ENCODE results near the gene SYTL2.

Gene SYTL2

DNA sequence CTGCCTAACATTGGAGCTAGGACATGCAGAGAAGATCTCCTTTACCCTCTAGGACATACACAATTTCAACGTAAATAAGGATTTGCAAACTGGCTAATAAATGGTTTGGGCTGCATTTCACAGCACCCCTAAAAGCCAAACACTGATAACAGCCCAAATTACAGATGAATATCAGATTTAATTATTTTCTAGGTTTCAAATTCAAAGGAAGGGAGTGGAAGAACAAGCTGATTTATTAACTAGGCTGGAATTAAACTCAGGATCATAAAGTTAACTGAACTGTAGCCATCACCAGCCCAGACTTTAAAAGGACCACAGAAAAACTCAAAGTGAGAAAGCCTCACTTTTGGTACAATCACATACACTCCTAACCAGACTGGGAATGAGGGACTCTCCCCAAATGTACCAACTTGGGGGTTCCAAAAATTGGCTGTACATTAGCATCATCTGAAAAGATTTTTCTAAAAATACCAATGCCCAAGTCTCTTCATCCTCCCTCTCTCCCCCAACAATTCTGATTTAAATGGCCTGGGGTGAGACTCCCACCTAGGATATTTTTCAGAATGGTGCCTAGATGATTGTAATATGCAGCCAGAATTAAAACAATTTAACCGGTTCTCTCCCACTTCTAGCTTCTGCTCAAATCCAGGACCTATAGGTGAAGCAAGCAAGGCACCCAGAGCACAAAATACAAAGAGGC, 43.5 kb downstream of the SYTL2 start:
- ChIA-PET POLR2A (no interaction called here), CTCF (no interaction called here)
- TF ChIP-seq, protein P1, sequence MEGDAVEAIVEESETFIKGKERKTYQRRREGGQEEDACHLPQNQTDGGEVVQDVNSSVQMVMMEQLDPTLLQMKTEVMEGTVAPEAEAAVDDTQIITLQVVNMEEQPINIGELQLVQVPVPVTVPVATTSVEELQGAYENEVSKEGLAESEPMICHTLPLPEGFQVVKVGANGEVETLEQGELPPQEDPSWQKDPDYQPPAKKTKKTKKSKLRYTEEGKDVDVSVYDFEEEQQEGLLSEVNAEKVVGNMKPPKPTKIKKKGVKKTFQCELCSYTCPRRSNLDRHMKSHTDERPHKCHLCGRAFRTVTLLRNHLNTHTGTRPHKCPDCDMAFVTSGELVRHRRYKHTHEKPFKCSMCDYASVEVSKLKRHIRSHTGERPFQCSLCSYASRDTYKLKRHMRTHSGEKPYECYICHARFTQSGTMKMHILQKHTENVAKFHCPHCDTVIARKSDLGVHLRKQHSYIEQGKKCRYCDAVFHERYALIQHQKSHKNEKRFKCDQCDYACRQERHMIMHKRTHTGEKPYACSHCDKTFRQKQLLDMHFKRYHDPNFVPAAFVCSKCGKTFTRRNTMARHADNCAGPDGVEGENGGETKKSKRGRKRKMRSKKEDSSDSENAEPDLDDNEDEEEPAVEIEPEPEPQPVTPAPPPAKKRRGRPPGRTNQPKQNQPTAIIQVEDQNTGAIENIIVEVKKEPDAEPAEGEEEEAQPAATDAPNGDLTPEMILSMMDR (IDR thresholded peaks at IDR 0.05; ENCODE audit: control extremely low read depth, extremely low read depth, low read depth, missing control alignments): no peak
- DNase-seq (ENCODE audit: extremely low spot score): no peak

DNA sequence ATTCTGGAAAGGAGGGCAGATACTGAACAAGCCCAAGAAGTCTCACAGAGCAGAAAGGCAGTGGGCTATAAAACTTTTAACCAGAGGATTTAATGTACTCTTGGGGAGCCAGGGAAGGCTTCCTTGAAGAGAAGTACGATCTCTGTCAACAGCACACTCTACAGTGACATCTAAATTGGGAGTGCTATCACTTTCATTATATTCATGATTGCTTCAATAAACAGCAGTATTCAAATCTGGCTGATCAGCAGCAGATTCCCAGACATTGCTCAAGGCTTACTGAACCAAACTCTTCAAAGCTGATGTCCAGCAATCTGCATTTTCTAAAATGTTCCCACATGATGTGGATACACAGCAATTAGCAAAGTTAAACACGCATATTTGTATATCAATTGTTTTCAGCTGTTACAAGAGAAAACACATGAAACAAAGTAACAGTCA, 44.2 kb downstream of the SYTL2 start:
- TF ChIP-seq, protein P1 (IDR thresholded peaks at IDR 0.05; ENCODE audit: control extremely low read depth, extremely low read depth, low read depth, missing control alignments): no peak
- ChIA-PET POLR2A (no interaction called here), CTCF (interaction anchor here (1.4 kb wide), 1 partner anchor 10 kb away, joined by 5 read pairs; no protein-coding TSS in a partner anchor)
- no peak for DNase-seq (ENCODE audit: extremely low spot score)

DNA sequence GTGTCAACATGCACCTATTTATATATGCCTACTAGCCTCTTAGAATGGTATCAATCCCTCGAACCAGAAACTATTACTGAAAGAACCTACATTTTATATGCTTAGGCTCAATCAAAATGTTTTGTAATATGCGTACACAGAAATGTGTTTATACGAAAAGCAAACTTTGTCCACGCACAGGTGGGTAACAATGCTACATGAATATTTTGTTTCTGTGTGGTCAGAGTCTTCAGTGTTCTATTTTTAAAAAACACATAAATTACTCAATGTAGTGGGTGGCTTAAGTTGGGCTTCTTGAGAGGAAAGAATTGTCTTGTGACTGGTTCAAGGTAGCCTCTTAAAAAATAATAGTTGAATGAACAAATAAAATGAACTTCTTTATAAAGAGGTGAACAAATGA, 46.1 kb downstream of the SYTL2 start:
- CTCF ChIA-PET: interaction anchor here (1.2 kb wide), 1 partner anchor 10 kb away, joined by 4 read pairs; no protein-coding TSS in a partner anchor
- POLR2A ChIA-PET: no interaction called here
- TF ChIP-seq, protein P1 (IDR thresholded peaks at IDR 0.05; ENCODE audit: control extremely low read depth, extremely low read depth, low read depth, missing control alignments): no peak
- DNase-seq (ENCODE audit: extremely low spot score): no peak

DNA sequence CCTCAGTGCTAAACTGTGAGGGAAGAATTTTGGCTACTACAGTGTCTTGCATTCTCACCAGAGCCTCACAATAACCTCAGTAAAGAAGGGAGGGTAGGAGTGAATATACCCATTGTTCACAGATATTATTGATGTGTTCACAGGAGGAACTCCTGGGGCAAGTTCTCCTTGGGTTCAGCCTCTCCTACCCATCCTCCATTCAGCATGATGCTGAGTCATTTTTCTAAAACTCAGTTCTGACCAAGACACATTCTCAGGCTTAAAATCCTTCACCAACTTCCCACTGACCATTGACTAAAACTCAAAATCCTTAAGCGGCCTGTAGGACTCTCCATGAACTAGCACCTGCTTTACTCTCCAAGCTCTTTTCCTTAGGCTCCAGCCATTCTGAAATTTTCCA, 48.7 kb downstream of the SYTL2 start:
- TF ChIP-seq, protein P1 (IDR thresholded peaks at IDR 0.05; ENCODE audit: control extremely low read depth, extremely low read depth, low read depth, missing control alignments): no peak
- POLR2A ChIA-PET: no interaction called here
- CTCF ChIA-PET: interaction anchor here (0.9 to 1.6 kb wide), 4 partner anchors 10 to 23 kb away, joined by 3 read pairs; no protein-coding TSS in a partner anchor
- no peak for DNase-seq (ENCODE audit: extremely low spot score)

DNA sequence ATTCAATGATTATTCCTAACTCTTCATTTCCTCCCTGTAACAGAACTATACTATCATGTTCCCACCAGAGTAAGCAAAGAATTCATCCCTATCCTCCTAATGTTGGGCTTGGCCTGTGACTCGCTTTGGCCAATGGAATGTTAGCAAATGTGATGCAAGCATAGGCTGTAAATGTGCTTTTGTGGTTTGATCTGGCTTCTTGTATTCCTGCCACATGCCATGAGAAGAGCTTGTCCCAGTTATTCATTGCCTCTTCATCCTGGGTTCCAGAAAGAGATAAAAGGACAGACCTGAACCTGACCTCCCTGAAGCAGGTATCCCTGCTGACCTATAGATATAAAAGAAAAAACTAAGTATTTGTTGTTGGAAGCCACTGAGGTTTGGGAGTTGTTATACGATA, 51.0 kb downstream of the SYTL2 start:
- TF ChIP-seq, protein P1 (IDR thresholded peaks at IDR 0.05; ENCODE audit: control extremely low read depth, extremely low read depth, low read depth, missing control alignments): no peak
- ChIA-PET POLR2A (no interaction called here), CTCF (no interaction called here)
- DNase-seq (ENCODE audit: extremely low spot score): no peak

DNA sequence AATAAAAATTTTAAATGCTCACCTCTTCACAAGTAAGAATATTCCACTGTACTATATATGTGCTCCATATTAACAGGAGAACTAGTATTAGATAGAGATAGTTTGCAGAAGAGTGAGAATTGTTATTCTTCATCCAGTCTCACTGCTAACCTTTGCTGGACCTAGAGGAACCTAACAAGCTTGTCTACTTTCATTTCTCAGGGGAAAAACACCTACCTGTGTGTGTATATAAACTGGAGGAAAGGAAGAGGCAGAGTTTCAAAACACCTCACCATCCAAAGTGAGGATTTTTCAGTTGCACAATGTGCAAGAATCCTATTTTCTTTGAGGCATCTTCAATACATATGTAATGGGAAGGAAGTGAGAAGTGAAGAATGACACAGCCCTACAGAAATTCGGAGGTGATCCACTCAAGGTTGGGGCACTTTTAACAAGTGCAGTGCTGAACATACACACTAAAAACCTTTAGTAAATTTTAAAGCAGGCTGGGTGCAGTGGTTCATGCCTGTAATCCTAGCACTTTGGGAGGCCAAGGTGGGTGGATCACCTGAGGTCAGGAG, 52.4 kb downstream of the SYTL2 start:
- ChIA-PET CTCF (no interaction called here), POLR2A (no interaction called here)
- TF ChIP-seq, protein P1 (IDR thresholded peaks at IDR 0.05; ENCODE audit: control extremely low read depth, extremely low read depth, low read depth, missing control alignments): no peak
- no peak for DNase-seq (ENCODE audit: extremely low spot score)

Measured in GM10248 (cell line).